Lung (tissue), 12 donors: Measurements from ENCODE around the gene GNB2. TPM values are rescaled to one million over a fixed set of nuclear protein-coding genes. Genes with fewer than 3 reads are reported as not detected.
"Not testable (repeated sequence)": the region's sequence is repeated elsewhere in the genome, so short reads cannot be mapped to it uniquely, and the experiment has no call there.

ENCODE experiments used
- ATAC-seq: fragments of 200-7000 bp; cut with Tn5 transposase; one replicate; pipeline ENCODE4 v1.9.1; 2020; ENCODE audit warnings: moderate number of reproducible peaks; ENCODE audit not compliant: insufficient read depth, low FRiP score
- DNase-seq, 3 donors: peaks; one replicate each; pipeline ENCODE4 v3.0.0-alpha.2; 2013 to 2017
- H3K27ac ChIP-seq, 2 donors: one replicate each; pipeline ENCODE4 v1.5.1; 2013; ENCODE audit warnings: mild to moderate bottlenecking in 2 of 2, moderate library complexity in 2 of 2, control low read depth in 1 of 2, inconsistent platforms in 1 of 2, low read depth in 1 of 2, low read length in 1 of 2
- H3K27me3 ChIP-seq, 3 donors: one replicate each; pipeline ENCODE4 v1.5.1; 2013; ENCODE audit warnings: low read length in 2 of 3; ENCODE audit not compliant: control insufficient read depth in 3 of 3, insufficient read depth in 3 of 3
- H3K36me3 ChIP-seq, 4 donors: one replicate each; pipeline ENCODE4 v1.5.1; 2013; ENCODE audit warnings: low read length in 4 of 4, mild to moderate bottlenecking in 1 of 4, moderate library complexity in 1 of 4; ENCODE audit not compliant: control insufficient read depth in 4 of 4, insufficient read depth in 4 of 4
- H3K4me1 ChIP-seq, 5 donors: one replicate each; pipeline ENCODE4 v1.5.1; 2013; ENCODE audit warnings: low read length in 5 of 5, mild to moderate bottlenecking in 2 of 5, moderate library complexity in 1 of 5; ENCODE audit not compliant: control insufficient read depth in 5 of 5, insufficient read depth in 5 of 5
- H3K4me3 ChIP-seq: one replicate; pipeline ENCODE4 v1.5.1; 2013; ENCODE audit warnings: mild to moderate bottlenecking, control low read depth, moderate library complexity
- H3K9ac ChIP-seq, 2 donors: one replicate each; pipeline ENCODE4 v1.5.1; 2013; ENCODE audit warnings: low read length in 2 of 2, control low read depth in 1 of 2; ENCODE audit not compliant: insufficient read depth in 1 of 2
- H3K9me3 ChIP-seq, 4 donors: one replicate each; pipeline ENCODE4 v1.5.1; 2013; ENCODE audit warnings: low read length in 3 of 4, mild to moderate bottlenecking in 1 of 4, moderate library complexity in 1 of 4; ENCODE audit not compliant: control insufficient read depth in 4 of 4, insufficient read depth in 3 of 4
- CTCF ChIP-seq: IDR thresholded peaks from 2 replicates; pipeline ENCODE4 v1.5.1; 2012; ENCODE audit warnings: mild to moderate bottlenecking; ENCODE audit errors: control extremely low read depth, extremely low read depth
- WGBS, 2 donors: extraction: QIAGEN DNeasy Blood & Tissue Kit; methylation state at CpG; one replicate each; pipeline ENCODE4 v1.1.7; 2013; 5-methylcytosine and 5-hydroxymethylcytosine counted together
- polyA plus RNA-seq, 2 donors: library from polyadenylated mRNA; stranded (reverse); fragments of 200-250 nt; gene quantifications; one replicate each; pipeline ENCODE4 v1.2.1, GENCODE V29; 2013
- total RNA-seq, 2 donors: library from RNA; depleted of rRNA in 1 of 2; stranded (reverse); fragments of >200 nt in 1 of 2; gene quantifications; one replicate each; pipeline ENCODE4 v1.2.1, GENCODE V29; 2014 to 2021
- donor health status: control.
- donor health status: control.
- donor health status: Bipolar disorder and iron deficiency.
- donor health status: healthy.
- donor health status: DM: yes; HTN: yes; CAD: no.

GNB2 gene
- total and polyA plus RNA-seq, 4 donors = 130 to 381 (median 238) TPM

GRCh38 chr7:100714725-100715124 lies 41.2 kb downstream of the GNB2 start:
- Histone ChIP-seq H3K9ac (no peak overlapping the region), H3K27ac (no peak overlapping the region), H3K4me1 (no peaks in the 10 kb centered on the region), H3K36me3 (no peaks in the 10 kb centered on the region), H3K4me3 (no peak overlapping the region), H3K9me3 (peaks cover 0 to 3% (median under 1%) of the 10 kb centered on the region in 4 donors), H3K27me3 (peaks cover 0 to 7% (median 4%) of the 10 kb centered on the region in 3 donors)
- 73 to 79% methylated on average over 8 of the region's 8 CpGs for WGBS, 2 donors
- DNase-seq (peak in 1 of 3 donors; percentile 6), ATAC-seq (no peak)
- TF ChIP-seq CTCF = no peak

- H3K27me3 ChIP-seq = peaks cover 4 to 23% (median 23%) of the 10 kb centered on the region in 3 donors
- 88 to 95% methylated on average over 2 of the region's 2 CpGs for WGBS, 2 donors
- not testable (repeated sequence) for ATAC-seq, H3K9me3 ChIP-seq, H3K36me3 ChIP-seq, H3K4me3 ChIP-seq, H3K4me1 ChIP-seq, H3K27ac ChIP-seq, DNase-seq, H3K9ac ChIP-seq
Measured at GRCh38 chr7:100717073-100717472, 43.5 kb downstream of the GNB2 start.

- no peak overlapping the region for H3K4me3 ChIP-seq
- H3K27me3 ChIP-seq = peaks cover 7 to 26% (median 23%) of the 10 kb centered on the region in 3 donors
- 46 to 52% methylated on average over 8 of the region's 8 CpGs for WGBS, 2 donors
- no peaks in the 10 kb centered on the region for H3K36me3 ChIP-seq
- peak in 1 of 3 donors; percentile 23 for DNase-seq
- H3K4me1 ChIP-seq = peaks cover 0 to 10% (median 3%) of the 10 kb centered on the region in 5 donors
- H3K9ac ChIP-seq = no peak overlapping the region
- TF ChIP-seq CTCF = no peak
- peaks cover 0 to 3% (median under 1%) of the 10 kb centered on the region in 4 donors for H3K9me3 ChIP-seq
- no peak overlapping the region for H3K27ac ChIP-seq
- ATAC-seq = no peak
Measured at GRCh38 chr7:100719523-100720278, 46.2 kb downstream of the GNB2 start.

GRCh38 chr7:100720279-100720670 lies 46.7 kb downstream of the GNB2 start, which contains the start of gene EPO:
Gene EPO, plus strand, starts transcription at chr7:100720468. Its CDS starts 513 bp downstream, at chr7:100720981.
- DNase-seq = no peak
- no peak within 1 kb of the TSS for H3K4me3 ChIP-seq
- H3K27ac ChIP-seq = no peak within 1 kb of the TSS
- H3K4me1 ChIP-seq = peaks cover 0 to 10% (median 3%) of the 10 kb centered on the region in 5 donors
- TF ChIP-seq CTCF = no peak
- no peaks in the 10 kb centered on the region for H3K36me3 ChIP-seq
- peaks cover 7 to 26% (median 23%) of the 10 kb centered on the region in 3 donors for H3K27me3 ChIP-seq
- no peak within 1 kb of the TSS for H3K9ac ChIP-seq
- ATAC-seq = no peak
- peaks cover 0 to 3% (median under 1%) of the 10 kb centered on the region in 4 donors for H3K9me3 ChIP-seq
- WGBS, 2 donors = 3 to 4% methylated on average over 21 of the region's 21 CpGs
